H9 (cell line): ENCODE measurements around the gene NECAB3. TPM values are rescaled to one million over a fixed set of nuclear protein-coding genes. Genes with fewer than 3 reads are reported as not detected.

Experiments
- DNase-seq: peaks from one replicate; pipeline ENCODE4 v3.0.0-alpha.2; 2017
- H2AFZ ChIP-seq: one replicate; pipeline ENCODE4 v1.6.1; 2013; ENCODE audit warnings: mild to moderate bottlenecking, low read length, control low read depth, moderate library complexity
- H2AK5ac ChIP-seq: 2 replicates; pipeline ENCODE4 v1.6.1; 2013; ENCODE audit warnings: low read length, control low read depth, mixed read lengths; ENCODE audit not compliant: insufficient read length
- H2BK120ac ChIP-seq: one replicate; pipeline ENCODE4 v1.6.1; 2013; ENCODE audit warnings: low read depth, mild to moderate bottlenecking, low read length, control low read depth, inconsistent platforms; ENCODE audit not compliant: poor library complexity, severe bottlenecking
- H2BK12ac ChIP-seq: 2 replicates; pipeline ENCODE4 v1.6.1; 2013; ENCODE audit warnings: low read length, control low read depth, mixed read lengths, low read depth; ENCODE audit not compliant: insufficient read length
- H2BK15ac ChIP-seq: 2 replicates; pipeline ENCODE4 v1.6.1; 2013; ENCODE audit warnings: low read depth, low read length, control low read depth
- H2BK20ac ChIP-seq: one replicate; pipeline ENCODE4 v1.6.1; 2013; ENCODE audit warnings: low read depth, mild to moderate bottlenecking, low read length, control low read depth, inconsistent platforms; ENCODE audit not compliant: poor library complexity, severe bottlenecking
- H2BK5ac ChIP-seq: 2 replicates; pipeline ENCODE4 v1.6.1; 2013; ENCODE audit warnings: low read length, control low read depth, mixed read lengths; ENCODE audit not compliant: insufficient read length
- H3K14ac ChIP-seq: 2 replicates; pipeline ENCODE4 v1.6.1; 2013; ENCODE audit warnings: low read length, control low read depth; ENCODE audit not compliant: insufficient read depth
- H3K18ac ChIP-seq: 2 replicates; pipeline ENCODE4 v1.6.1; 2013; ENCODE audit warnings: low read depth, mild to moderate bottlenecking, mixed read lengths, low read length, control low read depth; ENCODE audit not compliant: insufficient read length
- H3K23ac ChIP-seq: 2 replicates; pipeline ENCODE4 v1.6.1; 2013; ENCODE audit warnings: low read length, control low read depth, mixed read lengths, low read depth; ENCODE audit not compliant: insufficient read length
- H3K23me2 ChIP-seq: 2 replicates; pipeline ENCODE4 v1.6.1; 2013; ENCODE audit warnings: low read depth, mild to moderate bottlenecking, mixed read lengths, low read length, control low read depth; ENCODE audit not compliant: insufficient read length, poor library complexity, severe bottlenecking
- H3K27ac ChIP-seq: 2 replicates; pipeline ENCODE4 v1.5.1; 2013; ENCODE audit warnings: low read length, control low read depth, mixed read lengths, low read depth; ENCODE audit not compliant: insufficient read length
- H3K27me3 ChIP-seq: 2 replicates; pipeline ENCODE4 v1.6.1; 2013; ENCODE audit warnings: low read length, control low read depth, inconsistent platforms; ENCODE audit not compliant: insufficient read depth
- H3K4ac ChIP-seq: 2 replicates; pipeline ENCODE4 v1.6.1; 2013; ENCODE audit warnings: low read depth, mild to moderate bottlenecking, control low read depth, inconsistent platforms, low read length, moderate library complexity
- H3K4me1 ChIP-seq: 2 replicates; pipeline ENCODE4 v1.6.1; 2013; ENCODE audit warnings: low read length, control low read depth, inconsistent platforms; ENCODE audit not compliant: insufficient read depth
- H3K4me2 ChIP-seq: 2 replicates; pipeline ENCODE4 v1.6.1; 2013; ENCODE audit warnings: low read length, control low read depth, mixed read lengths; ENCODE audit not compliant: insufficient read length, insufficient read depth
- H3K56ac ChIP-seq: 2 replicates; pipeline ENCODE4 v1.6.1; 2013; ENCODE audit warnings: low read depth, mild to moderate bottlenecking, mixed read lengths, low read length, control low read depth; ENCODE audit not compliant: insufficient read length
- H3K79me1 ChIP-seq: 2 replicates; pipeline ENCODE4 v1.6.1; 2013; ENCODE audit warnings: low read depth, mild to moderate bottlenecking, moderate library complexity, low read length, control low read depth, inconsistent platforms; ENCODE audit not compliant: insufficient read depth, poor library complexity, severe bottlenecking
- H3K79me2 ChIP-seq: 2 replicates; pipeline ENCODE4 v1.6.1; 2013; ENCODE audit warnings: low read length, control low read depth, inconsistent platforms; ENCODE audit not compliant: insufficient read depth
- H3K9ac ChIP-seq: 2 replicates; pipeline ENCODE4 v1.6.1; 2013; ENCODE audit warnings: low read length, control low read depth, mixed read lengths; ENCODE audit not compliant: insufficient read length; ENCODE audit errors: extremely low read depth
- H3K9me3 ChIP-seq: one replicate; pipeline ENCODE4 v1.6.1; 2013; ENCODE audit warnings: low read depth, low read length, inconsistent platforms; ENCODE audit not compliant: control insufficient read depth
- H3T11ph ChIP-seq: one replicate; pipeline ENCODE4 v1.6.1; 2013; ENCODE audit warnings: mild to moderate bottlenecking, low read length, control low read depth, inconsistent platforms
- H4K20me1 ChIP-seq: one replicate; pipeline ENCODE4 v1.6.1; 2013; ENCODE audit not compliant: control insufficient read depth, insufficient read length, insufficient read depth
- H4K5ac ChIP-seq: 2 replicates; pipeline ENCODE4 v1.6.1; 2013; ENCODE audit warnings: low read depth, mild to moderate bottlenecking, mixed read lengths, low read length, control low read depth; ENCODE audit not compliant: insufficient read length
- H4K8ac ChIP-seq: replicated peaks from 2 replicates; pipeline ENCODE4 v1.6.1; 2013; ENCODE audit warnings: low read length, control low read depth, mixed read lengths, low read depth; ENCODE audit not compliant: insufficient read length
- H4K91ac ChIP-seq: 2 replicates; pipeline ENCODE4 v1.6.1; 2013; ENCODE audit warnings: low read depth, mild to moderate bottlenecking, moderate library complexity, mixed read lengths, low read length, control low read depth; ENCODE audit not compliant: insufficient read length
- H3K27ac Mint-ChIP-seq, 3 experiments: 2 replicates in 2 of 3; 3 replicates in 1 of 3; pipeline ENCODE4 v1.8.0; 2020 to 2021; ENCODE audit warnings: mixed read lengths in 3 of 3, mild to moderate bottlenecking in 1 of 3, moderate library complexity in 1 of 3
- H3K27me3 Mint-ChIP-seq: 2 replicates; pipeline ENCODE4 v1.8.0; 2021; ENCODE audit warnings: low read depth, mild to moderate bottlenecking, moderate library complexity, mixed read lengths
- H3K36me3 Mint-ChIP-seq, 3 experiments: 2 replicates in 2 of 3; 3 replicates in 1 of 3; pipeline ENCODE4 v1.8.0; 2020 to 2021; ENCODE audit warnings: low read depth in 3 of 3, mixed read lengths in 3 of 3; ENCODE audit not compliant: insufficient read depth in 1 of 3
- H3K4me1 Mint-ChIP-seq, 2 experiments: 2 replicates each; pipeline ENCODE4 v1.8.0; 2020; ENCODE audit warnings: mixed read lengths in 2 of 2
- H3K4me3 Mint-ChIP-seq, 2 experiments: 2 replicates in 1 of 2; 3 replicates in 1 of 2; pipeline ENCODE4 v1.8.0; 2020 to 2021; ENCODE audit warnings: mild to moderate bottlenecking in 2 of 2, mixed read lengths in 2 of 2, moderate library complexity in 1 of 2
- H3K9me3 Mint-ChIP-seq, 2 experiments: 2 replicates in 1 of 2; 3 replicates in 1 of 2; pipeline ENCODE4 v1.8.0; 2020; ENCODE audit warnings: mild to moderate bottlenecking in 2 of 2, mixed read lengths in 2 of 2, moderate library complexity in 1 of 2
- WGBS: extraction: QIAGEN DNeasy Blood & Tissue Kit; methylation state at CpG from one replicate; pipeline ENCODE4 v1.1.7; 2013; ENCODE audit warnings: missing lambda C conversion rate, low lambda C conversion rate, mixed read lengths; ENCODE audit not compliant: insufficient read length; ENCODE audit errors: extremely low coverage; 5-methylcytosine and 5-hydroxymethylcytosine counted together
- total RNA-seq: library from RNA; stranded (reverse); gene quantifications from 2 replicates; pipeline ENCODE4 v1.2.1, GENCODE V29; 2021
- TF ChIP-seq, protein P1 (sequence below): fragments of 200-600 bp; sonication (generic); conservative IDR thresholded peaks from 3 replicates; pipeline ENCODE4 v1.8.0; 2021; ENCODE audit warnings: antibody characterized with exemption, mild to moderate bottlenecking

NECAB3 gene
- total RNA-seq, 1 experiment from 2014 or later: 57.7 TPM

- Histone ChIP-seq H3K23ac (no peak overlapping the region), H3K9ac (no peak overlapping the region), H2BK120ac (no peak overlapping the region), H2BK12ac (no peak overlapping the region), H2AFZ (no peak overlapping the region), H3K27me3 (no peaks in the 10 kb centered on the region), H3K56ac (no peak overlapping the region), H3K79me2 (no peaks in the 10 kb centered on the region), H2BK20ac (no peak overlapping the region), H2BK15ac (no peak overlapping the region), H3K18ac (no peak overlapping the region), H3K23me2 (peaks cover 25% of the 10 kb centered on the region), H2BK5ac (no peak overlapping the region), H3K27ac (no peak overlapping the region), H4K91ac (no peak overlapping the region), H2AK5ac (no peak overlapping the region), H3K4me2 (no peak overlapping the region), H4K20me1 (no peaks in the 10 kb centered on the region), H3K9me3 (no peaks in the 10 kb centered on the region), H4K8ac (no peak overlapping the region), H4K5ac (no peak overlapping the region), H3K4me1 (peaks cover 4% of the 10 kb centered on the region; the same call in 1 of the 2 replicates), H3K79me1 (no peaks in the 10 kb centered on the region), H3K14ac (no peak overlapping the region), H3T11ph (no peak overlapping the region), H3K4ac (no peak overlapping the region)
- DNase-seq: no peak
- H3K36me3 Mint-ChIP-seq: peaks cover 26 to 49% (median 39%) of the 10 kb centered on the region in 3 experiments
- no CpG with 5 or more reads among the region's 6 CpGs for WGBS
- H3K27ac Mint-ChIP-seq: 0 out of 7 replicates have a peak overlapping the region, but pooled peaks of 1 of the 3 experiments have one; percentile 53
- TF ChIP-seq, protein P1, sequence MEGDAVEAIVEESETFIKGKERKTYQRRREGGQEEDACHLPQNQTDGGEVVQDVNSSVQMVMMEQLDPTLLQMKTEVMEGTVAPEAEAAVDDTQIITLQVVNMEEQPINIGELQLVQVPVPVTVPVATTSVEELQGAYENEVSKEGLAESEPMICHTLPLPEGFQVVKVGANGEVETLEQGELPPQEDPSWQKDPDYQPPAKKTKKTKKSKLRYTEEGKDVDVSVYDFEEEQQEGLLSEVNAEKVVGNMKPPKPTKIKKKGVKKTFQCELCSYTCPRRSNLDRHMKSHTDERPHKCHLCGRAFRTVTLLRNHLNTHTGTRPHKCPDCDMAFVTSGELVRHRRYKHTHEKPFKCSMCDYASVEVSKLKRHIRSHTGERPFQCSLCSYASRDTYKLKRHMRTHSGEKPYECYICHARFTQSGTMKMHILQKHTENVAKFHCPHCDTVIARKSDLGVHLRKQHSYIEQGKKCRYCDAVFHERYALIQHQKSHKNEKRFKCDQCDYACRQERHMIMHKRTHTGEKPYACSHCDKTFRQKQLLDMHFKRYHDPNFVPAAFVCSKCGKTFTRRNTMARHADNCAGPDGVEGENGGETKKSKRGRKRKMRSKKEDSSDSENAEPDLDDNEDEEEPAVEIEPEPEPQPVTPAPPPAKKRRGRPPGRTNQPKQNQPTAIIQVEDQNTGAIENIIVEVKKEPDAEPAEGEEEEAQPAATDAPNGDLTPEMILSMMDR: no peak
- peaks cover 2% of the 10 kb centered on the region for H3K27me3 Mint-ChIP-seq
- peaks cover 35 to 36% of the 10 kb centered on the region in 2 experiments for H3K4me1 Mint-ChIP-seq
- no peak overlapping the region; a peak in 1 of 5 replicates for H3K4me3 Mint-ChIP-seq
- H3K9me3 Mint-ChIP-seq: no peaks in the 10 kb centered on the region; a peak in 1 of 5 replicates
Measured at GRCh38 chr20:33670715-33671499, 3.3 kb downstream of the NECAB3 start.
